Heart left ventricle (tissue), 13 donors: ENCODE data around the gene ACE.

Experiments used
- CTCF ChIP-seq, 12 donors: fragments of 200-600 bp; sonication (generic) in 4 of 12; IDR thresholded peaks; one replicate each; pipeline versions ENCODE4 v1.5.0 to v1.8.0; 2018 to 2022; ENCODE audit warnings: antibody characterized with exemption in 12 of 12, mild to moderate bottlenecking in 5 of 12
- POLR2A ChIP-seq, 2 donors: fragments of 450-650 bp; IDR thresholded peaks; one replicate each; pipeline ENCODE4 v1.6.1; 2017; ENCODE audit warnings: antibody characterized with exemption in 2 of 2, mild to moderate bottlenecking in 2 of 2, moderate library complexity in 2 of 2
- donor health status: ischemic (EF 13 %, LVEDD 7.1; RV severe dilation, severe dysfunction).
- donor health status: DM: no; HTN: yes; CAD: no.
- donor health status: DM: no; HTN: no; CAD: no.
- donor health status: ischemic (EF 25% LVEDD 6.9; RV normal size, moderate dysfunction).
- donor health status: ischemic (EF 25% LVEDD 5.7; RV mildly dilated, moderate dysfunction).
- donor health status: ischemic (EF 35%, LVEDD 5.7; RV mildly dilated, moderate dysfunction).
- donor health status: nonischemic (EF 11% LVEDD 7.7; RV severe dilation, severe dysfunction).
- donor health status: DM: yes; HTN: yes; CAD: no.
- donor health status: PGD.
- donor health status: ischemic (EF 29% LVEDD 5.4; RV normal size, mild dysfunction).
- donor health status: nonischemic (EF 23%, LVEDD 6.1; RV moderate dilation, normal function).

- no peak for TF ChIP-seq POLR2A (IDR thresholded peaks at IDR 0.05)
- TF ChIP-seq CTCF (IDR thresholded peaks at IDR 0.05) = no peak
Observed at GRCh38 chr17:63547083-63547523, 70.2 kb downstream of the ACE start.
